GM12873 (cell line): ENCODE results near the gene MAN1C1.

ENCODE experiments used
- TF ChIP-seq, protein P1 (sequence below): IDR thresholded peaks from 2 replicates; pipeline ENCODE4 v1.5.1; 2012; ENCODE audit warnings: low read depth, mild to moderate bottlenecking, moderate library complexity, low read length, control low read depth; ENCODE audit not compliant: insufficient read depth; ENCODE audit errors: missing control alignments

MAN1C1 gene

GRCh38 chr1:25620701-25621350 is 4.2 kb downstream of the MAN1C1 start:
- TF ChIP-seq, protein P1, sequence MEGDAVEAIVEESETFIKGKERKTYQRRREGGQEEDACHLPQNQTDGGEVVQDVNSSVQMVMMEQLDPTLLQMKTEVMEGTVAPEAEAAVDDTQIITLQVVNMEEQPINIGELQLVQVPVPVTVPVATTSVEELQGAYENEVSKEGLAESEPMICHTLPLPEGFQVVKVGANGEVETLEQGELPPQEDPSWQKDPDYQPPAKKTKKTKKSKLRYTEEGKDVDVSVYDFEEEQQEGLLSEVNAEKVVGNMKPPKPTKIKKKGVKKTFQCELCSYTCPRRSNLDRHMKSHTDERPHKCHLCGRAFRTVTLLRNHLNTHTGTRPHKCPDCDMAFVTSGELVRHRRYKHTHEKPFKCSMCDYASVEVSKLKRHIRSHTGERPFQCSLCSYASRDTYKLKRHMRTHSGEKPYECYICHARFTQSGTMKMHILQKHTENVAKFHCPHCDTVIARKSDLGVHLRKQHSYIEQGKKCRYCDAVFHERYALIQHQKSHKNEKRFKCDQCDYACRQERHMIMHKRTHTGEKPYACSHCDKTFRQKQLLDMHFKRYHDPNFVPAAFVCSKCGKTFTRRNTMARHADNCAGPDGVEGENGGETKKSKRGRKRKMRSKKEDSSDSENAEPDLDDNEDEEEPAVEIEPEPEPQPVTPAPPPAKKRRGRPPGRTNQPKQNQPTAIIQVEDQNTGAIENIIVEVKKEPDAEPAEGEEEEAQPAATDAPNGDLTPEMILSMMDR = no peak

GRCh38 chr1:25621876-25622275 is 5.3 kb downstream of the MAN1C1 start:
- TF ChIP-seq, protein P1 = no peak

DNA sequence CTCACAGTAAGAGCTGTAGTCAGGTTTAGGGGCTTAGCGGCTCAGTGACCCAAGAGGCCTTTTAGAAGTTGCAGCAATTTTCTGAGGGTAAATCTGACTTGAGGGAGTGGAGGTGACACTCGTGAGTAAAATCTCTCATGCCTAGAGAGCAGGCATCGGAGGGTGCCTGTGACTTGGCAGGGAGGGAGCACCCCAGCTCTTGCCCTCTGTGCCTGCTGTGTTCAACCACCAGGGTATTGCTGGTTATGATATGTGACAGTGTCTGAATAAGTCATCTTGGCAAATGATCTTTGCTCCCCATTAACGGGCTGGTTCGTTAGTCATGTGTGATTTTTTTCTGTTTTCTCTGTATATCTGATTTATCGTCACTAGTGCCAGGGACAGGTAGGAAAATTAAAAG is 5.9 kb downstream of the MAN1C1 start:
- TF ChIP-seq, protein P1 = no peak

- TF ChIP-seq, protein P1 = no peak
Measured at GRCh38 chr1:25623007-25623406, 6.4 kb downstream of the MAN1C1 start.

GRCh38 chr1:25623731-25624130 is 7.1 kb downstream of the MAN1C1 start:
- TF ChIP-seq, protein P1 = no peak

DNA sequence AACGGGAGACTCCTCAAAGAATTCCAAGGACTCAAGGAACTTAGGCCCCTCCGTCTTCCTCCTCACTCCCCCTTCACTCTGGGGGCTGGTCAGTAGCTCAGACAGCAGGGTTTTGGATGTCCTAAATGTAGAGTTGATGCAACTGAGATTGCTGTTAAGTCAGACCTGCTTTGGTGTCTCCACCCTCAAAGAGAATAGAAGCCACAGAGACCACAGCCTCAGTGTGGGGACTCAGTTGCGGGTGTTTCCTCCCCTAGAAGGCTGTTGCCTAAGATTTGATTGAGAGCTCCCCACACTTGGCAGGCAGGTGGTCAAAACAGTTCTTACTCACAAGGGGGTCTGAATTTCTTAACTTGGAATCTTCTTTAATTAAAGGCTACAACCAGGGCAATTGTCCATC is 7.6 kb downstream of the MAN1C1 start:
- TF ChIP-seq, protein P1 = no peak

GRCh38 chr1:25624604-25625003 is 8.0 kb downstream of the MAN1C1 start:
- TF ChIP-seq, protein P1 = no peak
